Measurements from ENCODE around the gene SMPD4. TPM values are rescaled to one million over a fixed set of nuclear protein-coding genes. Genes with fewer than 3 reads are reported as not detected.
"Not testable (repeated sequence)": the region's sequence is repeated elsewhere in the genome, so short reads cannot be mapped to it uniquely, and the experiment has no call there.

SMPD4 gene
- total RNA-seq, 1 donor from 2014 or later: 35.7 TPM

DNA sequence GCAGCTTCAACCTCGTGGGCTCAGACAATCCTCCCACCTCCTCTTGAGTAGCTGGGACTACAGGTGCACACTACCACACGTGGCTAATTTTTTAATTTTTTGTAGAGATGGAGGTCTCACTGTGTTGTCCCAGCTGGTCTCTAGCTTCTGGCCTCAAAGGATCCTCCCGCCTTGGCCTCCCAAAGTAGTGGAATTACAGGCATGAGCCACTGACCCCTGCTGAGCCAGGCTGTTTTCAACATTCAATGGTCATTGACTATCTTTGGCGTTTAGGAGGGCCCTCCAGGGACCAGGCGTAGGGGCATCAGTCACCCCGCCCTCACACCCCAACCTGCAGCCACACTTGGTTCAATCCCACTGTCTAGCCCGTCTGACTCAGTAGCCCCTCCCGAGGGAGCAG is 5.9 kb upstream of the SMPD4 start:
- H3K4me3 ChIP-seq: no peak overlapping the region
- DNase-seq (no peak), ATAC-seq (no peak)
- H3K36me3 ChIP-seq: peaks cover 4% of the 10 kb centered on the region
- no peaks in the 10 kb centered on the region for H3K27me3 ChIP-seq (ENCODE audit: low read depth)
- intact Hi-C loops (cut with DNase I): no loop called here
- no peak overlapping the region for H3K27ac ChIP-seq
- H3K9me3 ChIP-seq: no peaks in the 10 kb centered on the region
- TF ChIP-seq, protein P1, sequence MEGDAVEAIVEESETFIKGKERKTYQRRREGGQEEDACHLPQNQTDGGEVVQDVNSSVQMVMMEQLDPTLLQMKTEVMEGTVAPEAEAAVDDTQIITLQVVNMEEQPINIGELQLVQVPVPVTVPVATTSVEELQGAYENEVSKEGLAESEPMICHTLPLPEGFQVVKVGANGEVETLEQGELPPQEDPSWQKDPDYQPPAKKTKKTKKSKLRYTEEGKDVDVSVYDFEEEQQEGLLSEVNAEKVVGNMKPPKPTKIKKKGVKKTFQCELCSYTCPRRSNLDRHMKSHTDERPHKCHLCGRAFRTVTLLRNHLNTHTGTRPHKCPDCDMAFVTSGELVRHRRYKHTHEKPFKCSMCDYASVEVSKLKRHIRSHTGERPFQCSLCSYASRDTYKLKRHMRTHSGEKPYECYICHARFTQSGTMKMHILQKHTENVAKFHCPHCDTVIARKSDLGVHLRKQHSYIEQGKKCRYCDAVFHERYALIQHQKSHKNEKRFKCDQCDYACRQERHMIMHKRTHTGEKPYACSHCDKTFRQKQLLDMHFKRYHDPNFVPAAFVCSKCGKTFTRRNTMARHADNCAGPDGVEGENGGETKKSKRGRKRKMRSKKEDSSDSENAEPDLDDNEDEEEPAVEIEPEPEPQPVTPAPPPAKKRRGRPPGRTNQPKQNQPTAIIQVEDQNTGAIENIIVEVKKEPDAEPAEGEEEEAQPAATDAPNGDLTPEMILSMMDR (IDR thresholded peaks at IDR 0.05): no peak
- peaks cover 10% of the 10 kb centered on the region for H3K4me1 ChIP-seq

DNA sequence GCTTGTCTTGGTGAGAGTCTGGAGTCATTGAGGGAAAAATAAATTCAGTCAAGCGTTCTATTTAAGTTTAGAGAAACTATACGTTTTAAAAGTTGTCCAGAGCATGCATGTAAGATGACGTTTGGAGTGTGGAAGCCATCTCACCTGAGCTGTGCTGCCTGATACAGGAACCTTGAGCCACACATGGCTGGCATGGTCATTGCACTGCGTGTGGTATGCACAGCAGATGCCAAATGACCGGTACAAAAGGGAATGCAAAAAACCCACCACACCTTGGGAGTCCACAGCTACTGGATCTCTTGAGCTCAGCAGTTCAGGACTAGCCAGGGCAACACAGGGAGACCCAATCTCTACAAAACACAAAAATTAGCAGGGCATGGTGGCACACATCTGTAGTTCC is 5.0 kb upstream of the SMPD4 start:
- H3K4me3 ChIP-seq: no peak overlapping the region
- H3K27me3 ChIP-seq (ENCODE audit: low read depth): no peaks in the 10 kb centered on the region
- TF ChIP-seq, protein P1 (IDR thresholded peaks at IDR 0.05): no peak
- ATAC-seq (no peak), DNase-seq (no peak)
- H3K9me3 ChIP-seq: no peaks in the 10 kb centered on the region
- no peak overlapping the region for H3K27ac ChIP-seq
- peaks cover 4% of the 10 kb centered on the region for H3K36me3 ChIP-seq
- peaks cover 10% of the 10 kb centered on the region for H3K4me1 ChIP-seq
- intact Hi-C loops (cut with DNase I): no loop called here

DNA sequence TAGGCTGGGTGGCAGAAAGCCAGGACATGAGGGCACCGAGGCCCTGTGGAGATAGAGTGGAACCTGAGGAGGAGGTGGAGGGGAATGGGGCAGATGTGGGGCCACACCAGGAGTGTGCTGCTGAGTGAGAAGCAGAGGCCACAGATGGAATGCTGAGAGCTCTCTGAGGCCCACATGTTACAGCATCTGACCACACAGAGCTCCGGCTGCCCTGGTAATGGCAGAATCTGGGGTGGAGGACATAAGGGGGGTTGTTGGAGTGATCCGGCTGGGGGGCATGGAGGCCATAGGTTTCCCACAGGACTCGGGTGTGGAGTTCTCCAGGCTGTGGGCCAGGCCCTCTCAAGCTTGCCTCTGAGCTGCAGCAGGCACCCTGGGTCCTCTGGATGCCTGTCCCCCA is 4.5 kb upstream of the SMPD4 start:
- no peak for ATAC-seq
- Histone ChIP-seq H3K4me3 (no peak overlapping the region), H3K36me3 (peaks cover under 1% of the 10 kb centered on the region), H3K4me1 (peaks cover 10% of the 10 kb centered on the region), H3K27me3 (ENCODE audit: low read depth) (no peaks in the 10 kb centered on the region), H3K9me3 (no peaks in the 10 kb centered on the region), H3K27ac (no peak overlapping the region)
- TF ChIP-seq, protein P1 (IDR thresholded peaks at IDR 0.05): no peak
- intact Hi-C loops (cut with DNase I): no loop called here
- DNase-seq: no peak

DNA sequence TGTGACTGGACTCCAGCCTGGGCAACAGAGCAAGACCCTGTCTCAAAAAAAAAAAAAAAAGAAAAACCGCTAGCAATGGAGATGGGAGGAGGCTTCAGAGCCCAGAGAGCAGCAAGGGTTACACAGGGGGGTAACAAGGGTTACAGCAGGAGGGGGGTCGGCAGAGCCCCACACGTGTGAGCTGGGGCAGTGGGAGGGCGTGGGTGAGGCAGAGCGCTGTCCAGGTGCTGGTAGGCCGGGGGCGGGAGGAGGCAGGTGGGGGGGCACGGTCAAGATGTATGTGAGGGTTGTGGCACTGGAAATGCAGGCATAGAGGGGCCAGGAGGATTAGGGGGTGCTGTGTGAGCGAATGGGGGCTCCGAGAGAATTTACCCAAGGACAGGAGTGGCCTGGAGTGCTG is 4.0 kb upstream of the SMPD4 start:
- DNase-seq (no peak), ATAC-seq (no peak)
- no peaks in the 10 kb centered on the region for H3K36me3 ChIP-seq
- H3K4me3 ChIP-seq: no peak overlapping the region
- no peaks in the 10 kb centered on the region for H3K27me3 ChIP-seq (ENCODE audit: low read depth)
- TF ChIP-seq, protein P1 (IDR thresholded peaks at IDR 0.05): no peak
- H3K27ac ChIP-seq: no peak overlapping the region
- intact Hi-C loops (cut with DNase I): no loop called here
- no peaks in the 10 kb centered on the region for H3K9me3 ChIP-seq
- peaks cover 15% of the 10 kb centered on the region for H3K4me1 ChIP-seq

DNA sequence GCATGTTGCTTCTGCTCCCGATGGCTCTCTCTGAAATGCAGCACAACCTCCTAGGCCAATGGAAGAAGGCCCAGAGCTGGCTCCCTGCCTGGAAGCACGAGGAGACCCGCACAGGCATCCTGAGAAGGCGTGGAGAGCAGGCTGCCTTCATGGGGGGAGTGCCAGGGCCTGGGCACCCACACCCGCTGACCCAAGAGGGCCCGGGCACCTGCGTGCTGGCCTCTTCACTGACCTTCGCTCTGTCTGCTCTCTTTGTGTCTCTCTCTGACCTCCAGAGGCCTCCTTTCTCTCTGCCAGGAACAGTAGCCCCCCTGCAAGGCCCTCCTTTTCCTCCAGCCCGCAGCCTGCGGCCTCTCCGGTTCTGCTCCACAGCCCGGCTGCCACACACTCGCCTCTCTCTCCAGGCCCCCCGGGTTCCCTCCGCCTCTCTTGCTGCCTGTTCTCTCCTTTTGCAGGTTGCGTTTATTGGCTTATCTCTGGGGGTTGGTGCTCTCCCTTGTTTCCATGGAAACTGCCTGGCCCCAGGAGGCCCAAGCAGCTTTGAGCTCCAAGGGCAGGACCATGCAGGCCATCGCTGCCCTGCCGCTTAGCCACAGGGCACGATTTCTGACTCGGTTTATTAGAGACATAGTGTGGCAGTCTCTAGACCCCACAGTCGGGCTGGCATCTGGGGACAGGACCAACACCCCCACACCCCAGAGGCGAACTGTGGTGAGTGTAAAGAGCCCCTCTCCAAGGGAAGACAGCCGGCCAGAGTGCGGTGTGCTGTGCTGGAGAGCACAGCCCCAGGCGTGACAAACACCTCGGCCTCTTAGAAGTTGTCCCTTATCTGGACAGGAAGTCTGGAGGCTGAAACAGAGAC is 2.3 kb upstream of the SMPD4 start:
- Histone ChIP-seq H3K27ac (no peak overlapping the region), H3K4me3 (peak overlapping the region; percentile 92), H3K4me1 (peaks cover 19% of the 10 kb centered on the region), H3K9me3 (no peaks in the 10 kb centered on the region), H3K27me3 (ENCODE audit: low read depth) (no peaks in the 10 kb centered on the region), H3K36me3 (no peaks in the 10 kb centered on the region)
- TF ChIP-seq, protein P1 (IDR thresholded peaks at IDR 0.05): no peak
- intact Hi-C loops (cut with DNase I): no loop called here
- no peak for DNase-seq
- ATAC-seq: no peak

DNA sequence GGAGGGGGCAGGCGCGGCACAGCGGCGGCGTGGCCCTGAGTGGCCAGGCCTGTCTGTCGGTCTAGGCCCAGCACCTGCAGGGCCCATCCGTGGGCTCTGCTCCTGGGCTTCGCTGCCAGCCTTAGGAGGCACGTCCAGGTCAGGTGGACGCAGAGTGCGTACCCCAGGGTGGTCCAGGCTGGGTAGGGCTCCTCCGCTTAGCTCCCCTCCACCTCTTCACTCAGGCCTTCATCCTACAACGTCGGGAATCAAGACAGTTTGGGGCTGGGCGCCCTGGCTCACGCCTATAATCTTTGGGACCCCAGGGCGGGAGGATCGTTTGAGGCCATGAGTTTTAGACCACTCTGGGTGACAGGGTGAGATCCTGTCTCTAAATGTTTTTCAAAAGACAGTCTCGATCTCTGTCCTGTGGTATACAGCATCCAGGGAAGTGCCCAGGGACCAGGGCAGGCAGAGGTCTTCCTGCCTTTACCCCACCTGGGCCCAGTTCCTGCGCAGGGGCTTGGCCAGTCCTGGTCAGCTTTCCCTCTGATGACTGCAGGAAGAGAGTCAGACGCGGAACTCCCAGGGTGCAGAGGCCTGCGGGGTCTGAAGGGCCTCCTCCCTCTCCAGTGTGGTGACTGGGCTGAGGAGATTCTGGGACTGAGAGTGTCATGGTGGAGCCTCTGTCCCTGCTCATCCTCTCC is 1.6 kb upstream of the SMPD4 start:
- ATAC-seq: peak; percentile 26 to 34
- peak overlapping the region; percentile 92 for H3K4me3 ChIP-seq
- H3K27me3 ChIP-seq (ENCODE audit: low read depth); DNase-seq; intact Hi-C loops (cut with DNase I); H3K36me3 ChIP-seq; H3K27ac ChIP-seq; H3K9me3 ChIP-seq: not testable (repeated sequence)
- peaks cover 19% of the 10 kb centered on the region for H3K4me1 ChIP-seq

Measured in lower lobe of right lung (tissue), 2 donors.